CD4-positive, alpha-beta T cell treated with Interleukin-17A for 4 hours (primary cell): ENCODE data around the gene CATSPER3.

Experiments
- DNase-seq: peaks from one replicate; pipeline ENCODE4 v3.0.0-alpha.2; 2020; ENCODE audit warnings: mixed read lengths

Gene CATSPER3

DNA sequence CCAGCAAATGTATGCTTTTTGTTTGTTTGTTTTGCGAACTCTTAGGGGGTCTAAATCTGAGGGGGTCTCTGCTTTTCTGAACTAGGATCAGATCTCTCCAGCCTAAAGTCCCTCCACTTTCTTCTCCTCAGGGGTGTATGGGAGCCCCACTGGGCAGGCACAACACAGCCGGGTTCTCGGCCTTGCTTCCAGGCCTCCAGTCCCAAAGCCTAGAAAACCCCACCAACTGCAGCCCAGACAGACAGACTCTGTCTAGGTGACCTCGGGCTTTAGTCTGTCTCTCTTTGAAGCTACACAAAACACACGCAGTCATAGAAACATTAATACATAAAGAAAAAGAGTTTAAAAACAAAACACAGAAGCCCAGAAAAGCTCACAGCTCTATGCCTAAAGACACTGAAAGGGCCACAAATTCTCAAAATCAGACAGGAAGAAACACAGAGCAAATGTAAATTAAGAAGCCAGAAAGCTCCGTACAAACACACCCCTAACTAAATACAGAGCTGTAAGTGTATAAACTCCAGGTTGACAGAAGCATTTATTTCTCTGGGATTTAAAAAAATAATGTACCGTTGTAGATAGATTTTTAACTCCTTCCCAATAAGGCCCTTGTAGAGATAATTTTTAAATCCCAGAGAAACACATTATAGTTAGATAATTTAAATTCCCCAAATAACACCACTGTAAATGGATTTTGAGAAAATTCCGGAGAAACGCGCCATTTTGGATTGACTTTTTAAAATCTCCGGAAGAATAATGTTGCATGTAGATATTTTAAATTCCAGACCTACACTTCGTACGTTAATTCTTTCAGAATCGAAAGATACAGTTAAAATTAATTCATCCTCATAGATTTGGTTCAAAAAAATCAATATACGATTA, 64.3 kb downstream of the CATSPER3 start:
- DNase-seq = no peak

DNA sequence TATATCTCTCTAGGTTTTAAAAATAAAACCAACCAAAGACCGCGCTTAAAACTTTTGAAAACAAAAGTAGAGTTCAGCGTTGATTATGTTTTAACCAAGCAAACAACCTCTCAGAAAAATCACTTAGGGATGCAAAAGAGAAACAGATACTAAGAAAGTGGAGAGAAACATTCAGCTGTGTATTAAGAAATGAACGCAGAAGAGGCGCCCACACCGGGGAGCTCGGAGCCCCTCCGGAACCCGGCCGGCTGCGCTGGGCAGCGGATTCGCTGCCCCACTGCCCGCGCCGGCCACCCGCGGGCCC, 64.9 kb downstream of the CATSPER3 start:
- no peak for DNase-seq

DNA sequence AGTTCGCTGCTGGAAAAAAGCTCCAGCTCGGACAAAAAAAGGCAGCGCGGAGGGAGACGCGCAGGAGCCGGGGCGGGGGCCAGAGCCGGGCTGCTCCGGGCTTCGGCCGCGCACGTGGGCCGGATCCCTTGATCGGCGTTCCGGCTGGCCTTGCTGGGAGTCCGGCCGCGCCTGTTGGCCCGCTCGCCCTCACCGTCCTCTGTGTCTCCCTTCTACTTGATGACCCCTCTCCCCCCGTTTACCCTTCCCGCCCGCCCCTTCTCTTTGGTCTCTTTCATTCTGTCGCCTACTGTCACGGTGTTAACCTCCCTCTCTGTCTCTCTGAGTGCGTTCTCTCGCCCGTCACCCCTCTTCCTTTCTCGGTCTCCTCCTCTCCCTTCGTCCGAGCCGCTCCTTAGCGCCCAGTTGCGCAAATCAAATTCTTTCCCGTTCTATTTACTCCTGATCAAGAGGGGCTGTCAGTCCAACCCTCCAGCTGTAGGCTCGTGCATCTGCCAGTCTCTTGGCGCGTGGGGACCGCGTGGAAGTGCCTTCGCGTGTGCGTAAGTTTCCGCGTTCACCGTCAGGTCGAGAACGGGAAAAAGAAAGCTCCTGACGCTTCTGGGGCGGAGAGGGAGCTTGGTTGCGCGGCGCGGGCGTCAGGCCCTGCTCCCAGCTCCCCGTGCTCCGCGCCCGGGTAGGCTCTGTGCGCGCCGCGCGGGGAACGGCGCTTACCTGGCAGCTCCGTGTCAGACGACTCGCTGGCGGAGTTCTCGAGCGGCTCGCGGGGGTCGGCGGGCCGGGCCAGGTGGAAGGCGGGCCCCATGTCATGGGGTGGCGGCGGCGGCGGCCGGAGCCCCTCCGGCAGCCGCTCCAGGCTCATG, 65.5 kb downstream of the CATSPER3 start:
- no peak for DNase-seq

DNA sequence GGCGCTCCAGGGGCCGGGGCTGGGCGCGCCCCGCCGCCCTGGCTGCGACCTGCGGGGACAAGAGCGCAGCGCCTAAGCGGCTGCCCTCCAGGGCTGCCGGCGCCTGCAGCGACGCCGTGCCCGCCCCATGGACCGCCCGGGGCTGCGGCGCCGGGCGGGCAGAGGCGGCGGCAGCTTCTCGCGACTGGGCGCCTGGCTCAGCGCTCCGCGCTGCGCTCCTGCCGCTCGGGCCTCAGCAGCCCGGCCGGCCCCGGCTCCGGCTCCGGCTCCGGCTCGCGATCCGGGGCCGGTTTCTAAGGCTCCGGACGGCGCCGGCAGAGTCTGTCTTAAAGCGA, 66.2 kb downstream of the CATSPER3 start, which contains the start of gene PITX1:
TSS of gene PITX1 (minus strand) at position 328 of the 335 bp plus-strand sequence. CDS start 347 bp downstream, outside the sequence.
- no peak for DNase-seq

DNA sequence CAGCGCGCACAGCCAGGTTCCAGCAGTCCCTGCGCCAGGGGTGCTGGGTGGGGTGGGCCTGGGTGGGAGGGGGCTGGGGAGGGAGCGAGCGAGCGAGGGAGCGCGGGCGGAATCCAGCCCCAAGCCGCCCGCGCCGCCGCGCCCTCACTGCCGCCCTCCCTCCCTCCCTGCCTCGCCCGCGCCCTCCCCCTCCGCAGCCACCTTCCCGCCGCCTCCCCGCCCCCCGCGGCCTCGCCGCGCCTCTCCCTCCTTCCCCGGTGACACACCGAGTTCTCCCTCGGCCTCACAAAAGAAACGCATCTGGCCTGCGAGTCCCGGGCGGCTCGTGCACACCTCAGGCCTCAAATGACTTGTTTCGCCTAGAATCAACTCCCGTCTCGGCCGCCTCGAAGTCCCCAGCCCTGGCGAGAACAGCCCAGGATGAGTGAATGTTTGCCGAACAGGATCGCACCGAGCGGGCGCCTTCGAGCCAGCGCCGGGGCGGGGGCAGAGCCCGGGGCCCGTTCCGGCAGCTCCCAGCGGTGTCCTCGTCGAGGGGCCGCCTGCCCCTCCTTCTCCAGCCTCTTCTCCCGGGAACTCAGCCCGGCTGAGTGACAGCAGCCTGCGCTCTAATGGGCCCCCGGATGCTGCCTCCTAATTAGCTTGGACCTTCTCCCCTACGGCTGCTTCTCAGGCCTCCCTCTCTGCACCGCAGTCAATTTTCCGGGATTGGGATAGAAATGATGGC, 66.7 kb downstream of the CATSPER3 start:
- DNase-seq = peak; percentile 37

DNA sequence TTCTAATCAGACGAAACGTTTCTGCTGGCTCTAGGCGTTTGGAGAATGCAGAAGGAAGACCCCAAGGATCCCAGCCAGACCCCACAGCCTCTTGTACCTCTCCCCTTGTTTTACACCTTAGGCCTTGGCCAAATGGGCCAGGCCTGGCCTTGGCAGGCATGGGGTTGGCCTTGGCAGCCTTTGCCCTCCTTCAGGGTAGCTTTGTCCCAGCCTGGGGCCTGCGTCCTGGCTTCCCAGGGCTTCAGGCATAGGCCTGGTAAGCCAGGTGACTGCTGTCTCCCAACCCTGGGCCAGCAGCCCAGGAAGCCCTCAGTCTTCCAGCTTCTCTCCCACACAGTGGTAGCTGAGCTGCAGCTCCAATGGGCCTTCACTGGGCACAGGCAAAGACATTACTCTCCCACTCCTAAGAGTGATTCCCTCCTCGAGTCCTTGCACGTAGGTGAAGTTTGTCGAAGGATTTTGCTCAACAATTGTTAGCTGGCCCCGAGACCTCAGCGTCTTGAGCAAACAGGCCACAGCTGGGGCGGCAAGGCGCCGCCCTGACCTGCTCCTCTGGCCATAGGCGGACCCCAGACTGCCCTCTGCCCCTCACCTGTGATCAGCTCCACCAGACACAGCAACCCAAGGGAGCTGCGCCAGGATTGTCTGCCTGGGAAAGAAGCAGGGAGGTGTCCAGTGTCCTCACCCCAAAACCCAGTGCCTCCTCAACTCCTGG, 67.4 kb downstream of the CATSPER3 start:
- DNase-seq = no peak

DNA sequence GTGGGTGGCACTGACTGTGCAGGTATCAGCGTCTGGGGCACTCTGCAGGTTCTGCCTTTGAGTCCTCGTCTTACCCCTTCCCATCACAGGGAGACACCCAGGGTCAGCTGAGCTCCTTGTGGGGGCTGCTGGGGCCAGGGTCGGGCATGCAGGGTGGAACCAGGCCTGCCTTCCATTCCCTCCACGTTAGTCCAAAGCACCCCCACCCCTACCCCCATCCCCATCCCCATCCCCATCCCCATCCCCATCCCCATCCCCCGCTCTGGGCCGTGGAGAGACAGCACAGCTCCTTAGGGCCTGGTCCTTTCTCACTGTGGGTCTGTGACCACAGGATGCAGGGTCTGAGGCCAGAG, 67.9 kb downstream of the CATSPER3 start:
- no peak for DNase-seq

DNA sequence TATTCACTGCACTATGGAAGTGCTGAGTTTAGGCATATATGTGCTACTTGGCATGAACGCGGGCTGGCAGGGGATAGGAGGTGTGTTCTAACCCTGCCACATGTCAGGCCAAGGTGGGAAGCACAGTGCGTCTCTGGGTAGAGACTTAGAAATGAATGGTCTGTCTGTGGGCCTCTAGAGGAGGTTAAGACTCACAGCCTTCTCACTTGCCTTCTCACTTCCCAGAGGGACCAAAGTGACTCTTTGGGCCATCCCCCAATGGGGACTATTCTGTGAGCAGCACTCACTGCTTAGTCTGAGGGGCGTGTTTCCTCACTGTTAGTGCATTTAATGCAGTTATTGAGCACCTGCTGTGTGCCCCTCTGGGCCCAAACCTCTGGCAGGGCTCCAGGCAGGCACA, 68.7 kb downstream of the CATSPER3 start:
- no peak for DNase-seq

DNA sequence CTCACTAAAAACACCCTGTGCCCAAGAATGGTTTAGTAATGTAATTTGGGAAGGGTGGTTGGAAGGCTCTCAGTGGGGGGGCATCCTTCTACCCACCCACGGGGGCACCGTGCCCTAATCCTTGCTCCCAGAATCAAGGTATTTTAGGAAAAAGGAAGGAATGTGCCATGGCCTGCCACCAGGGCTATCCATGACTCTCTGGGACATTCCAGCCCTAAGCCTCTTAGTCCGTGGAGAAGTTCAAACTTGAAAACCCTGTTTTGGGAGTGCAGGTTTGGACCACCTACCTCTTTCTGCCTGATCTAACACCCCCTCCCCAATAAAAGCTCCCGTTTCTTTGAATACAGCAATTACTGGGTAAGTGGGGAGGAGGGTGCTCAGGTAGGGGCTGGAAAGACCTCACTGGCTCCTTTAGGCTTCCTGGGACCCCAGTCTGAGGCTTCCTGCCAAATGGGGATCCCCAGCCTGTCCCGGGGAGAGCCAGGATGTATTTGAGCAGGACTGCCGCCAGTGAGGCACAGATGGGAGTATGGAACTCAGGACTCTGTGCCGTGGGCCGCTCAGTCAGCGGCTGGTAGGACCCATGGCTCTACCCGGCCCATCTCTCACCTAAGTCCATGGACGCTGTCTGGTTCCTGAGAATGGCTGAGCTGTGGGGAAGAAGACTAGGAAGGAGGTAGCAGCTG, 70.0 kb downstream of the CATSPER3 start:
- no peak for DNase-seq

DNA sequence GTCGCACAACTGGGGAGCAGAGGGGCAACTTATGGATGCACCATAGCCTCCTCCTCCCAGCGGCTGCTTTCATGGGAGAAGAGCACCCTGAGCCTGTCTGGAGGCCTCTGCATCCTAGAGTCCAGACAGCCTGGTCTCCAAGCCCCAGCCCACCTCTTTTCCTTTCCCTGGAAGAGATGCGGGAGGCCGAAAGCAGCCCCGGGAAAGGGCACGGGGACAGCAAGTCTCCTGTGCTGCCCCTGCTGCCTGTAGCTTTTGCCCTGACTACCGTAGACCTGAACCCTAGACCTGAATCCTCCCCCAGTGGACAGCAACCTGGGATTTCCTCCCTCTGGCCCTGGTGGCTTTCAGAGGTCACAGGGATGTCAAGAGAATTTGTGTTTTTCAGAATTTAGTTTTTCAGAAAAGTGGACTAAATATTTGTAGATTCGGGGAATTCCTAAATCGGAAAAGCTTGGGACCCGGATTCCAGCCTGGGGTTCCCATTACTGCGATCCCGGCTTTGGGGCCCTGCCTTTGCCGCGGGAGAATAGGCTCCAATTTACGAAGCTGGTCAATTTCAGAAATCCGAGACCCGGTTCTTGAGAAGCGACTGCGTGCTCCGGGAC, 70.6 kb downstream of the CATSPER3 start:
- no peak for DNase-seq

DNA sequence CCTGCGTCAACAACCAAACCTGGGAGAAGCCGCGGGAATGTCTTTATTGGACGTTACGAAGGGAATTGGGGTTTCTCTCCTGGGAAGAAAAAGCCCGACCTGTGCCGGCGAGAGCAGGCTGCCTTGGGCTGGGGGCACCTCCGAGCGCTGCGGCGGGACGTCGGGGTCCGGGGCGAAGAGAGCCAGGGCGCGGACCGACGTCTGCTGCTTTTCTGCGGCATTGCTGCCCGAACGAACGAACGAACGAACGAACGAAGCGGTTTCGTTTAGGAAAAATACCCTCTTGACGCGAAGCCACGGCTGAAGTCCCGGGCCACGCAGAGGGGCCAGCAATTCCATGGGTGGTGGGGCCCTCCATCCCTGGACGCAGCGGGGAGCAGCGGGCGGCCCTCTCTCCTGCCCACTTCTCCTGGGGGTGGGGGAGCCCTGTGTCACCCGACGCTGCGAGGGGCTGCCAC, 71.1 kb downstream of the CATSPER3 start:
- no peak for DNase-seq

DNA sequence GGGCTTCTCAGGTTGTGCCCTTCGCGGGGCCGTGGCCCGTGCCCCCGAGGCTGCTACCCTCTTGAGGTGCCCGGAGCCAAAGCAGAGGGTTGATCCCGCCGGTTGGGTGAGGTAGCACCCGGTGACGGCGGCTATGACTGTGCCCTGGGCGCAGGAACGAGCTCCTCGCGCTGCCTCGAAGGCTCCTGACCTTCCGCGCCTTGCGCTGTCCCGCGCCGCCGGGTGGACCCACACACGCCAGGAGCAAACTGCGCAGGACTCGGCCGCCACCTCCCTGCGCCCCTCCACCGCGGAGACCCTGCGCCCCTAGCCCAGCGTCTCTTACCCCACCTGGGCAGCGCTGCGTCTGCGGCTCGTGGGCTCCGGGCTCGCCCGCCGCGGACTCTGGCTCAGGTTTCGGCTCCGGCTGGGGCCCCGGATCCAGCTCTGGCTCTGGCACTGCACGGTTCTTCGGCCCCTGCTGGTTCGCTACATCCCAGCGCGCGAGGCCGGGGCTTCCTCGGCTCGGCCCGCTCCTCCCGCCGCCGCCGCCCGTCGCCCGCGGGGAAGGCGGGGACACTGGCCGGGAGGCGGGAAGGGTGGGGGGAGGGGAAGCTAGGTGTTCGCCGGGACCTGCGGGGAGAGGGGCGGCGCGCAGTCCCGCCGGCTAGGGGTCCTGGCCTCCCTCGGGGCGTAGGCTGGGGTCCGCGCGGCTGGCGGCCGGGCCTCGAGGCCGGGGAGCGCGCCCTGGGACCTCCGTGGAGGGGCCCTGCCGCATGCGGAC, 71.7 kb downstream of the CATSPER3 start:
- DNase-seq = no peak

DNA sequence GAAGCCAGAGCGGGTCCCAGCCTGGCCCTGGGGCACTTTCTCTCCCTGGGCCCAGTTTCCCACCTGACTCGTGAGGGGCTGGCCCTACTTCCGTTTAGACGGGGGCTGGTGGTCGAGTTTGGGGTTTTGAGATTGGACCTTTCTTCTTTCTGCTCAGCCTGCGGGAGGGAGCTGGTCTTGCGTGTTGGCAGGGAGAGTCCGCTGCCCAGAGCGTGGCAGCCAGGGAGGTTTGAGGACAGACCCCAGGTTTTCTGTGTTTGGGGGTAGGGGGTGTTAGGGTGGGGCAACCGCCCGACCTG, 72.3 kb downstream of the CATSPER3 start:
- no peak for DNase-seq

DNA sequence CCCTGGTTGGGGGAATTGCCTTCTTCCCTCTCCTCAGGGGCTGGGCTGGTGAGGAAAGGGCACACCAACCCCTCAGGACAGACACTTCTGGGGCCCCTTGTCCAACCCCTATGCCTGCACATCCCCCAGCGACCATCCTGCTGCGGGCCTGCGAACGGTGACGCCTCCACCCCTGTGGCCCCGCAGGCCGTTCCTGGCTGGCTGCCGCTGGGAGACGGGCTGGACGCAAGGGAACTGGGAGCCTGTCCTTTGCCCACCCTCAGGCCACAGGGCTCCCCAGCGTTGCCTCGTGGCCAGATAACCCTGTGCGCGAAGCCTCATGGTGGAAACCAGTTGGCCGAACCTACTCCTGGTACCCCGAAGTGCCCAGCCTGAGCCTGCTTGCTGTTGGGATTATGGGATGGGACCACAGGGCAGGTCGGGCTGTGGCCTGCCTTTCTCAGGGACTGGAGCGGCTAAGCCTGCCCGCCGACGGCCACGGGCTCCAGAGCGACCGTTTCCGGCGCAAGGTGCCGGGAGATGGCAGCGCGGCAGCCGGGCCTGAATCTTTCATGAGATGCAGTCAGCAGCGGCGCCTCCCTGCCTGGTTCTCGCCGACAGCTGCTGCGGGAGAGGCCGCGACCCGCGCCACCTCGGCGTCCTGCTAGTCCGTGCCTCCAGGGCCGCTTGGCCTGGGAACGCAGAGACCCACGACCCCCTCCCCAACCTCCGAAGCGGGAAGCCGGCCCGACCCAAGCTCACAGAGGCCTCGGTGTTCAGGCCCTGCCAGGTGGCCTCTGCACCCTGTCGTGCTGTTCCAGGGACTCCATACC, 72.8 kb downstream of the CATSPER3 start:
- no peak for DNase-seq

DNA sequence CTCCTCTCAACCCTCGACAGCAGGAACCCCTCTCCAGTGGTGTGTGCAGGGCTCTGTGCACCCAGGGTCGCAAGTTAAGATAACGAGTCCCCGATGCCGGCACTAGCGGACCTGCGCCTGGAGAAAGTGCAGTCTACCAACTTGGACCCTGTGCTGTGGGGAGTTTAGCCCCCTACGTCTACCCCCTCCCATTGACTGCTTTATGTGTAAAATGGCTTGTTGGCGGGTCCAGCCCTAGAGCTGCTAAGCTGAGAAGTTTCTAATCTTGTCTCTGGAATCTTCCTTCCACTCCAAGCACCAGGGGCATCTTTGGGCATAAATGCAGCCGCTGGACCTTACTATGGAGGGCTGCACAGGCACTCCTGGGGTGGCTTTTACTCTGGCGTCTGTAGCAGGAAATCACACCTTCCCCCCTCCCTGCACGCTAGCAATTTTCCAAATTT, 73.5 kb downstream of the CATSPER3 start:
- no peak for DNase-seq

DNA sequence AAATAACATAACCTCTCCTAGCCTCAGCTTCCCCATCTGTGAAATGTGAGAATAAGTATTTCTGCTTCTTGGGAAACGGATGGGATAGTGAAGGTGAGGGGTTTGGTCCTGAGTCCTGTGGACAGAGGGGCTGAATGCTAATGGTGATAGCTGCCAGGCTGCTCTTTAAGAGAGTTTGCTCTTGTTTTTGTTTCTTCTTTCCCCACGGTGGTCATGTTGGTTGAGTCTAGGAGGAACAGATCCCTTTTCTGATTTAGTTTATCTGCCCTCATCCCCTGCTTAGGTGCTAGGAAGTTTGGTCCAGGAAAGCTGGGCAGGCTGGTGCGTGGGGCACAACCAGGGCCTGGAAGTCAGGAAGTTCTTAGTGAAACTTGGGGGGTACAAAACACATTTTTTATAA, 74.0 kb downstream of the CATSPER3 start:
- DNase-seq = no peak

DNA sequence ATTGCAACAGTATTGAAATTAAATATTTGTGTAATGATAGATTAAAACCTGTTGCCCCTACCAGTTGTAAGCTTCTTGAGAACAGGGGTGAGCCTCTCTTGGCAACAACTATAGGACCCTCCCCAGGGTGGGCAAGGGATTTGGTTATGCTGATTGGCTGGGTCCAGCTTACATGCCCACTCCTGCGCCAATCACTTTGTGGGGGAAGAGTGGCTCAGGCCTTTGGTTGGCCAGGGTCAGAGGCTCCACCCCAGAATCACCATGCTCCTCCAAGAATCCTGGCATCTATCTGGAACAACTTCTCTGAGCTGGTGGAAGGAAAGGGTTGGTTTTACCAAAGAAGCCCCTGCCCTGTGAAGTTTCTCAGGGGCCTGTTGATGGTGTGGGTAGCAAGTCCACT, 74.9 kb downstream of the CATSPER3 start:
- DNase-seq = no peak

DNA sequence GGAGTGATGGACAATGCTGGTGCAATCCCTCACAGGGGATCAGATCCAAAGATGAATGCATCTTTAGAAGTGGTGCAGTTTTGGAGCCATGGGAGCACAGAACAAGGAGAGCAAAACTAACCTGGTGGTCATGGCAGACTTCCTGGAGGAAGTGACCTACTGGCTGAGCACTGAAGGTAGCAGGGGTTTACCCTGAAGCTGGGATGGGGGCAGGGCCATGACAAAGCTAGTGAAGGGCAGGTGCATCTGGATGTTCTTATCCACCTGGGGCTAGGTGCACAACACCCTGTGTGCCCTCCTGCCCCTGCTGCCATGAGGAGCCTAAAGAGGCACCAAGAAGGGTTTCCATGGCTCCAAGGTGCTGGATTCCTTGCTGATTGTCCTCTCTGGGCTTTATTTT, 77.8 kb downstream of the CATSPER3 start:
- DNase-seq = no peak

DNA sequence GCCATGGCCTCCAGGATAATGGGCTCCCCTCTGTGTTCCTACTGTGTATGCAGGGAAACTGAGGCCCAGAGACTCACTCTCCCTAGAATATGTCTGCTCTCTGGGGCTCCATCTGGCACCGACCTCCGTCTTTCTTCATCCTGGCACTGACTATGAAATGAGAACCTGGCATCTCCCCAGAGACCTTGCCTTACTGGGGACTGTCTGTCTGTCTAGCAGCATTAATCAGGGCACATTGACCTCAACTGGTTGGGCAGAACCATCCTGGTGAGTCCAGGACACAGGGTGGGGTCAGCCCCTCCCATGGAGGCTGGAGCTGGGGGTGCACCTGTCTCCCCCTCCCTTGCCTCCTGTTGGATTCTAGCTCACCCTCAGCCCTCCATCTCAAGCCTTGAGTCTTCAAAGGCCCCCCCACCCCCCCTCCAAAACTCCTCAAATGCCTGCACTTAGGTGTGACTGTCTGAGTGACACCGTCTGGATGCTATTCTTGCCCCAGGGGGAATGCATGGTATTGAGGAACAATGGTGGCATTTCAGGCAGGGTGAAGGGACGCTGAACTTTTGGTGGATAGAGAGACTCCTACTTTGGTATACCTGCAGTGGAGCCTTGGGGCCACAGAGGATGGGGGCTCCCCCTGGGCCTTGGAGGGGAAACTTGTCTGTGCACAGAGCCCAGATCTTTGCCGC, 79.1 kb downstream of the CATSPER3 start:
- DNase-seq = no peak

DNA sequence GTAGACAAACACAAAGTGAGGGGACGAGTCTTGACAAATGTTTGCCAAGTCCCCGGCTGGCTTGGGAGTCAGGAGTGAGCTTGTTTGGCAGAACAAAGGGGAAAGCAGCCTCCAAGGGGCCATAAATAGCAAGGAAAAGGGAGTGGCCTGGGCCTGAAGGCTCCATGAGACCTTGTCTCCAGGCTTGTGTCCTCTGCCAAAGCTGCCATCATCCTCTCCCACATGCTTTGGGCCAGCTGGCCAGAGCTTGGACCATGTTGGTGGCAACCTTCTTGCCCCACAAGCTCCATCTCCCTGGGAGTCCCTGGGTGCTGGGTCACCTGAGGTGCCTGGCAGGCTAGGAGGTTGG, 79.6 kb downstream of the CATSPER3 start:
- DNase-seq = no peak
